IPS DF 4.7 (cell line): Measurements from ENCODE around the gene RPL29.

Experiments used
- DNase-seq: peaks from one replicate; pipeline ENCODE4 v3.0.0-alpha.2; 2013; ENCODE audit warnings: low spot score; ENCODE audit errors: extremely low read depth

The RPL29 gene

GRCh38 chr3:51947215-51947900 is 48.3 kb downstream of the RPL29 start:
- DNase-seq: no peak

GRCh38 chr3:51946796-51947195 is 48.9 kb downstream of the RPL29 start:
- no peak for DNase-seq

- no peak for DNase-seq
These were observed 49.6 kb downstream of the RPL29 start for GRCh38 chr3:51945926-51946705.

GRCh38 chr3:51945031-51945840 is 50.5 kb downstream of the RPL29 start:
- no peak for DNase-seq

GRCh38 chr3:51944451-51945021 is 51.2 kb downstream of the RPL29 start:
- no peak for DNase-seq
